HCT116 (cell line): ENCODE results near the gene PKP3. TPM values are rescaled to one million over a fixed set of nuclear protein-coding genes. Genes with fewer than 3 reads are reported as not detected.

Source experiments
- ATAC-seq: fragments of 200-7000 bp; cut with Tn5 transposase; 2 replicates; pipeline ENCODE4 v1.9.1; 2020; ENCODE audit warnings: mild to moderate bottlenecking, moderate library complexity
- BruUV-seq: library from RNA; stranded (reverse); fragments of 400-500 nt; replicated peaks from 2 replicates; lab custom pipeline; 2021; lab: Mats Ljungman, UMichigan
- CTCF ChIA-PET: fragments of 300-600 bp; sonication (Branson Sonifier 250); formaldehyde crosslinking; loops from one replicate; lab custom pipeline; 2021; ENCODE audit warnings: antibody characterized with exemption; lab: Charles Lee
- POLR2A ChIA-PET: fragments of 300-600, 350-600 bp; sonication (Branson Sonifier 250); formaldehyde crosslinking; loops from one replicate; lab custom pipeline; 2021; ENCODE audit warnings: antibody characterized with exemption; lab: Charles Lee
- RAD21 ChIA-PET, 2 experiments: fragments of 300-600 bp; sonication (Branson Sonifier 250); formaldehyde crosslinking; loops; one replicate each; lab custom pipeline; 2023; ENCODE audit warnings: low total read pairs in 2 of 2; ENCODE audit not compliant: uncharacterized antibody in 2 of 2, unreplicated experiment in 2 of 2, low non-redundant PET in 1 of 2; lab: Charles Lee
- DNase-seq: peaks from one replicate; pipeline ENCODE4 v3.0.0-alpha.2; 2010; ENCODE audit warnings: low read depth, low spot score
- H2AFZ ChIP-seq: fragments of 200-600 bp; shearing (Covaris generic), sonication (generic); 2 replicates; pipeline ENCODE4 v1.6.1; 2017; ENCODE audit warnings: low read depth, mixed run types, mixed read lengths, antibody characterized with exemption, low read length; ENCODE audit not compliant: poor library complexity, severe bottlenecking
- H3K27ac ChIP-seq: 2 replicates; pipeline ENCODE4 v1.5.1; 2012; ENCODE audit warnings: low read depth, low read length
- H3K27me3 ChIP-seq: fragments of 200-600 bp; sonication (generic); 2 replicates; pipeline ENCODE4 v1.6.1; 2016; ENCODE audit warnings: mixed run types, low read length, mixed read lengths; ENCODE audit not compliant: insufficient read depth
- H3K36me3 ChIP-seq, 2 experiments: fragments of 200-500 bp in 1 of 2; fragments of 200-600 bp in 1 of 2; sonication (Bioruptor generic) in 1 of 2; sonication (generic) in 1 of 2; 2 replicates each; pipeline versions ENCODE4 v1.5.1 to v1.6.1; 2014 to 2016; ENCODE audit warnings: low read length in 2 of 2, inconsistent platforms in 1 of 2, mixed read lengths in 1 of 2, mixed run types in 1 of 2; ENCODE audit not compliant: insufficient read depth in 2 of 2, control insufficient read depth in 1 of 2
- H3K4me1 ChIP-seq, 2 experiments: fragments of 200-600 bp in 1 of 2; sonication (generic) in 1 of 2; 2 replicates each; pipeline versions ENCODE4 v1.5.1 to v1.6.1; 2012 to 2017; ENCODE audit warnings: low read length in 2 of 2, inconsistent platforms in 1 of 2, mild to moderate bottlenecking in 1 of 2, mixed read lengths in 1 of 2, mixed run types in 1 of 2, moderate library complexity in 1 of 2; ENCODE audit not compliant: insufficient read depth in 2 of 2, control insufficient read depth in 1 of 2
- H3K4me2 ChIP-seq: fragments of 200-600 bp; sonication (generic); 2 replicates; pipeline ENCODE4 v1.6.1; 2017; ENCODE audit warnings: mixed run types, low read length, mixed read lengths
- H3K4me3 ChIP-seq, 2 experiments: fragments of 200-600 bp in 1 of 2; sonication (generic) in 1 of 2; replicated peaks in 1 of 2; 2 replicates each; pipeline ENCODE4 v1.5.1; 2011 to 2016; ENCODE audit warnings: low read length in 2 of 2, control low read depth in 1 of 2, low read depth in 1 of 2, mild to moderate bottlenecking in 1 of 2, mixed read lengths in 1 of 2, mixed run types in 1 of 2
- H3K79me2 ChIP-seq: fragments of 200-600 bp; sonication (generic); 2 replicates; pipeline ENCODE4 v1.6.1; 2017; ENCODE audit warnings: mild to moderate bottlenecking, mixed run types, low read length, moderate library complexity, mixed read lengths; ENCODE audit not compliant: insufficient read depth
- H3K9ac ChIP-seq: fragments of 200-600 bp; sonication (generic); 2 replicates; pipeline ENCODE4 v1.6.1; 2016; ENCODE audit warnings: low read length, mixed read lengths
- H3K9me2 ChIP-seq: fragments of 200-600 bp; sonication (generic), shearing (Covaris generic); 2 replicates; pipeline ENCODE4 v1.6.1; 2017; ENCODE audit warnings: mixed run types, mild to moderate bottlenecking, moderate library complexity; ENCODE audit not compliant: insufficient read depth
- H3K9me3 ChIP-seq, 2 experiments: fragments of 200-500 bp in 1 of 2; fragments of 200-600 bp in 1 of 2; sonication (Bioruptor generic) in 1 of 2; sonication (generic) in 1 of 2; 2 replicates each; pipeline ENCODE4 v1.6.1; 2014 to 2017; ENCODE audit warnings: low read length in 2 of 2, mixed read lengths in 2 of 2, inconsistent platforms in 1 of 2, low read depth in 1 of 2, mild to moderate bottlenecking in 1 of 2, mixed run types in 1 of 2, moderate library complexity in 1 of 2; ENCODE audit not compliant: control insufficient read depth in 1 of 2, insufficient read depth in 1 of 2
- H4K20me1 ChIP-seq: fragments of 200-600 bp; sonication (generic), shearing (Covaris generic); 2 replicates; pipeline ENCODE4 v1.6.1; 2017; ENCODE audit warnings: mixed run types, mild to moderate bottlenecking, moderate library complexity; ENCODE audit not compliant: insufficient read depth
- CEBPB ChIP-seq: IDR thresholded peaks from 2 replicates; pipeline ENCODE4 v1.6.1; 2012; ENCODE audit warnings: low read depth
- CTCF ChIP-seq, 3 experiments: fragments of 200-600 bp in 1 of 3; sonication (generic) in 1 of 3; IDR thresholded peaks in 2 of 3; conservative IDR thresholded peaks in 1 of 3; 2 replicates each; pipeline ENCODE4 v1.5.1; 2012 to 2017; ENCODE audit warnings: low read depth in 2 of 3, low read length in 2 of 3, antibody characterized with exemption in 1 of 3, borderline replicate concordance in 1 of 3, control low read depth in 1 of 3, mild to moderate bottlenecking in 1 of 3, mixed read lengths in 1 of 3, mixed run types in 1 of 3, moderate library complexity in 1 of 3; ENCODE audit not compliant: insufficient read depth in 1 of 3
- JUND ChIP-seq: IDR thresholded peaks from 2 replicates; pipeline ENCODE4 v1.6.1; 2012
- POLR2A ChIP-seq: IDR thresholded peaks from 2 replicates; pipeline ENCODE4 v1.7.0; 2011; ENCODE audit warnings: borderline replicate concordance; ENCODE audit not compliant: insufficient read depth, insufficient read length; ENCODE audit errors: extremely low read depth
- POLR2AphosphoS5 ChIP-seq: IDR thresholded peaks from 2 replicates; pipeline ENCODE4 v1.6.1; 2011; ENCODE audit warnings: mild to moderate bottlenecking, low read depth, low read length, moderate library complexity
- RAD21 ChIP-seq: IDR thresholded peaks from 2 replicates; pipeline ENCODE4 v1.6.1; 2012; ENCODE audit warnings: low read depth, mild to moderate bottlenecking
- SP1 ChIP-seq: IDR thresholded peaks from 2 replicates; pipeline ENCODE4 v1.6.1; 2012; ENCODE audit warnings: low read depth
- TCF7L2 ChIP-seq: IDR thresholded peaks from 2 replicates; pipeline ENCODE4 v1.7.0; 2011; ENCODE audit warnings: borderline replicate concordance, inconsistent platforms; ENCODE audit not compliant: insufficient read depth, insufficient read length; ENCODE audit errors: extremely low read depth
- YY1 ChIP-seq: IDR thresholded peaks from 2 replicates; pipeline ENCODE4 v1.6.1; 2011; ENCODE audit warnings: low read length, low read depth, moderate library complexity, mild to moderate bottlenecking; ENCODE audit not compliant: insufficient replicate concordance; ENCODE audit errors: extremely low read depth
- ZFX ChIP-seq: fragments of 450-650 bp; IDR thresholded peaks from 2 replicates; pipeline ENCODE4 v1.6.1; 2017
- intact Hi-C: fragments of 100-400 bp; cut with micrococcal nuclease; formaldehyde crosslinking; loops from 2 replicates; pipeline ENCODE4 v1.10.0; 2022
- total RNA-seq: library from RNA; stranded (reverse); gene quantifications from one replicate; pipeline ENCODE4 v1.2.1, GENCODE V29; 2021; ENCODE audit not compliant: unreplicated experiment

PKP3 gene
- total RNA-seq, 1 experiment from 2014 or later, result 157 TPM

GRCh38 chr11:360326-361280, 33.4 kb upstream of the PKP3 start:
- peaks cover 1 to 13% of the 10 kb centered on the region in 2 experiments for H3K4me1 ChIP-seq
- RAD21 ChIA-PET, result no interaction called here
- no peaks in the 10 kb centered on the region for H3K36me3 ChIP-seq
- intact Hi-C loops, result no loop called here
- no peak overlapping the region for H2AFZ ChIP-seq
- ATAC-seq (no peak), DNase-seq (no peak)
- H4K20me1 ChIP-seq, result no peaks in the 10 kb centered on the region
- H3K79me2 ChIP-seq, result no peaks in the 10 kb centered on the region
- no peak overlapping the region for H3K4me3 ChIP-seq
- no peak overlapping the region for H3K9ac ChIP-seq
- H3K27me3 ChIP-seq, result no peaks in the 10 kb centered on the region
- CTCF ChIA-PET, result interaction anchor here (1.7 kb wide), 1 partner anchor 30 kb away, joined by 4 read pairs; no protein-coding TSS in a partner anchor
- no peaks in the 10 kb centered on the region for H3K9me2 ChIP-seq
- POLR2A ChIA-PET, result no interaction called here
- TF ChIP-seq POLR2A, result no peak
- no peak for TF ChIP-seq ZFX
- no peak for TF ChIP-seq RAD21
- TF ChIP-seq JUND, result no peak
- TF ChIP-seq CTCF (IDR thresholded peaks at IDR 0.05 in 2 of 3, conservative IDR thresholded peaks at IDR 0.05 in 1 of 3; ENCODE audit: borderline replicate concordance in 1 of 3, insufficient read depth in 1 of 3, low read depth in 2 of 3, low read length in 2 of 3), result no peak
- TF ChIP-seq YY1, result no peak
- TF ChIP-seq POLR2AphosphoS5, result no peak
- TF ChIP-seq SP1, result no peak
- TF ChIP-seq CEBPB, result no peak
- no peak for TF ChIP-seq TCF7L2
- peaks cover 8% of the 10 kb centered on the region in 2 experiments; a peak in 2 of 4 replicates for H3K9me3 ChIP-seq
- H3K27ac ChIP-seq, result no peak overlapping the region
- no peak overlapping the region for H3K4me2 ChIP-seq
- BruUV-seq, result no TSS peak
